ENCODE measurements around the gene NXPH3.

Gene NXPH3

DNA sequence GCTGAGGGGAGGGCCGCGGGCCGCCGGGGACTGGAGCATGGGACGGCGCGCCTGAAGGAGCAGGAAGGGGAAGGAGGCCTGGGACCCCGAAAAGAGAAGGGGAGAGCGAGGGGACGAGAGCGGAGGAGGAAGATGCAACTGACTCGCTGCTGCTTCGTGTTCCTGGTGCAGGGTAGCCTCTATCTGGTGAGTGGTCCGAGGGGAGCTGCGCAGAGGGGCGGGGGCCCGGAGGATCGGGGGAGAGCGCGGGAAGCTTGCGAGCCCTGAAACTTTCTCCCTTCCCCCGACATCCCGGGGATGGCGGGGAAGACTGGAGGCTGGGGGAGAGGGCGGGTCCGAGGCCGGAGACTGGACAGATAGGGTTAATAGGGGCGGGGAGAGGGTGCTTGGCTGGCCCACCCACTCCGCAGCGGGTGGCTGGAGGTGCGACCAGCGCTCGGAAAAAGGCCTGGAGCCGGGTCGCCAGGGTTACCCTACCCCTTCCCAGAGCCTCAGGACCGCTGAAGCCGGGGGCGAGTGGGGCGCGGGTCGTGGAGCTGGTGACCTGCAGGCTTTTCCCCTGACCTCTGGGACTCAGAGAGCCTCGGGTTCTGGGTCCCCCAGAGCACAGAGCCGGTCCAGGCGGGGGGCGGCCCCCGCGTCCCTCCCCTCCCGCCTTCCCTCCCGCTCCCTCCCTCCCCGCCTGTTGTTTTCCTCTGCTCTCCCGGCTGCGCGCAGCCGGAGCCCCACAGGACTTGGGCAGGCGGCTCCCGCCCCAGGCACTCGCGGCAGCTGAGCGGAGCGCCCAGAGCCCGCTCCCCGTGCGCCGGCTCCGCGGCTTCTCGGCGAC, 631 bp downstream of the NXPH3 start:
- DNase-seq, result no peak

DNA sequence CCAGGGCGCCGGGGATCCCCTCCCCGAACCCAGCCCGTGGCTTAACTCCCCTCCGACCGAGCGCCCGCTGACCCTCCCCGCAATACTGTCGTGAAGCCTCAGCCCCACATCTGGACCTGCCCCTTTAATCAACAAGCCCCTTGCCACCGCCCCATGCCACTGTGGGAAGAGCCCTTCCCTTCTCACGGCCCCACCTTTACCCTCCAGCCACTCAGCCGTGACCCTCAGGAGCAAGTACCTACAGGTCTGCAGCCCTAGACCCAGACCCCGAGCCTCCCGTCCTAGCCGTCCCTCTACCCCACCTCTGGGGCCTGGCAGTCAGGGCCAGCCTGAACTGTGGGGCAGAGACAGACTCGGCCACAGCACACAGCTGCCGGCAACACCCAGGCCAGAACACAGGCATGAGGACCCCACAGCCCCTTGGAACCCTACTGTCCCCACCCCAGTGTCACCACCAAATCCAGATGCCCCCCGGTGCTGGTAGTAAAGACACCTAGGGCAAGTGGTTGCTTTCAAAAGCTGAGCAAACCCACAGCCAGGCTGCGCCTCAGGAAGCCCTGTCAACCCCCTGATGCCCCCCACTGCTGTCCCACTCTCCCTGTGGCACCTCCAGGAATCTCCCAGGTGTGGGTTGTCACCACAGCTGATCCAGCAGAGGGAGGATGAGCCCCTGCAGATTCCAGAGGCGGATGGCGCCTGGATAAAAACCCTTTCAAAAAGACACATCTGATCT, 1.4 kb downstream of the NXPH3 start:
- DNase-seq, result no peak

DNA sequence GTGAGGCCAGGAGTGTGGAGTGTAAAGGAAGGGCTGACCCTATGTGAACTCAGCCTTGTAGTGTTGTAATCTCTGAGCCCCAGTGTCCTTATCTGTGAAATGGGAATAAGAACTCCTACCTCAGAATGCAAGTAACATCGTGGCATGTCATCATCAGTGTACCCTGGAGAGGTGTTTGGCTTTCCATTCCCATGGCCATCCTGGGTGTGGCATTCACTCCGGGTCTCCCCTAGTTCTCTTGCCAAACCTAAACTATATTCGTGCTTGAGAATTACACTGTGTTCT, 1.9 kb downstream of the NXPH3 start:
- no peak for DNase-seq

DNA sequence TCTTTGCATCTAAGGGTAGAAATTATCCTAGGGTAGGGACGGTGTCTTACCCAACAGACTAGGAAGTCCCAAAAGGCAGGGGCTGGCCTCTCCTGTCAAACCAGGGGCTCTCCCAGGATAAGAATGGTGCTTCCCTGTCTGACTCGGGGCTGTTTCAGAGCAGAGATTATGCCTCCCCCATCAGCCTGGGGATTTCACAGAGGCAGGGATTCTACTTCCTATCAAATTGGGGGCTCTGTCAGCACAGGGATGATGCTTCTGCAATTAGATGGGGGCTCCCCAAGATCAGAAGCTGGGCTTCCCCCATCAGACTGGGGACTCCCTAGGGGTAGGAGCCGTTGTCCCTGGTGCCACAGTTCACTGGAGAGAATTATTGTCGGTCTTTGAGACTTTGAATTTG, 2.3 kb downstream of the NXPH3 start:
- DNase-seq, result no peak

DNA sequence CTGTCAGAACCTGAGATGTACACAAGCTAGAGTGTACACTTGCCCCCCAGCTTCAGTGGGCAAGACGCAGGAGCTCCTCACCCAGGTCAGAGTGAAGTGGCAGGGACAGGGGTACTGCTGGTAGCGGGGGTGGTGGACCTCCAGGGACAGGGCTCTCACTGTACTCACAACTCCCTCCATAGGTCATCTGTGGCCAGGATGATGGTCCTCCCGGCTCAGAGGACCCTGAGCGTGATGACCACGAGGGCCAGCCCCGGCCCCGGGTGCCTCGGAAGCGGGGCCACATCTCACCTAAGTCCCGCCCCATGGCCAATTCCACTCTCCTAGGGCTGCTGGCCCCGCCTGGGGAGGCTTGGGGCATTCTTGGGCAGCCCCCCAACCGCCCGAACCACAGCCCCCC, 2.7 kb downstream of the NXPH3 start:
- no peak for DNase-seq

DNA sequence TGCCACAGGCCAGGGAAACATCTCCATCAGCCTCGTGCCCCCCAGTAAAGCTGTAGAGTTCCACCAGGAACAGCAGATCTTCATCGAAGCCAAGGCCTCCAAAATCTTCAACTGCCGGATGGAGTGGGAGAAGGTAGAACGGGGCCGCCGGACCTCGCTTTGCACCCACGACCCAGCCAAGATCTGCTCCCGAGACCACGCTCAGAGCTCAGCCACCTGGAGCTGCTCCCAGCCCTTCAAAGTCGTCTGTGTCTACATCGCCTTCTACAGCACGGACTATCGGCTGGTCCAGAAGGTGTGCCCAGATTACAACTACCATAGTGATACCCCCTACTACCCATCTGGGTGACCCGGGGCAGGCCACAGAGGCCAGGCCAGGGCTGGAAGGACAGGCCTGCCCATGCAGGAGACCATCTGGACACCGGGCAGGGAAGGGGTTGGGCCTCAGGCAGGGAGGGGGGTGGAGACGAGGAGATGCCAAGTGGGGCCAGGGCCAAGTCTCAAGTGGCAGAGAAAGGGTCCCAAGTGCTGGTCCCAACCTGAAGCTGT, 3.4 kb downstream of the NXPH3 start:
- DNase-seq, result no peak

DNA sequence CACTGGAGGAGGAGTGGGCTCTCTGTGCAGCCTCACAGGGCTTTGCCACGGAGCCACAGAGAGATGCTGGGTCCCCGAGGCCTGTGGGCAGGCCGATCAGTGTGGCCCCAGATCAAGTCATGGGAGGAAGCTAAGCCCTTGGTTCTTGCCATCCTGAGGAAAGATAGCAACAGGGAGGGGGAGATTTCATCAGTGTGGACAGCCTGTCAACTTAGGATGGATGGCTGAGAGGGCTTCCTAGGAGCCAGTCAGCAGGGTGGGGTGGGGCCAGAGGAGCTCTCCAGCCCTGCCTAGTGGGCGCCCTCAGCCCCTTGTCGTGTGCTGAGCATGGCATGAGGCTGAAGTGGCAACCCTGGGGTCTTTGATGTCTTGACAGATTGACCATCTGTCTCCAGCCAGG, 3.9 kb downstream of the NXPH3 start:
- no peak for DNase-seq

DNA sequence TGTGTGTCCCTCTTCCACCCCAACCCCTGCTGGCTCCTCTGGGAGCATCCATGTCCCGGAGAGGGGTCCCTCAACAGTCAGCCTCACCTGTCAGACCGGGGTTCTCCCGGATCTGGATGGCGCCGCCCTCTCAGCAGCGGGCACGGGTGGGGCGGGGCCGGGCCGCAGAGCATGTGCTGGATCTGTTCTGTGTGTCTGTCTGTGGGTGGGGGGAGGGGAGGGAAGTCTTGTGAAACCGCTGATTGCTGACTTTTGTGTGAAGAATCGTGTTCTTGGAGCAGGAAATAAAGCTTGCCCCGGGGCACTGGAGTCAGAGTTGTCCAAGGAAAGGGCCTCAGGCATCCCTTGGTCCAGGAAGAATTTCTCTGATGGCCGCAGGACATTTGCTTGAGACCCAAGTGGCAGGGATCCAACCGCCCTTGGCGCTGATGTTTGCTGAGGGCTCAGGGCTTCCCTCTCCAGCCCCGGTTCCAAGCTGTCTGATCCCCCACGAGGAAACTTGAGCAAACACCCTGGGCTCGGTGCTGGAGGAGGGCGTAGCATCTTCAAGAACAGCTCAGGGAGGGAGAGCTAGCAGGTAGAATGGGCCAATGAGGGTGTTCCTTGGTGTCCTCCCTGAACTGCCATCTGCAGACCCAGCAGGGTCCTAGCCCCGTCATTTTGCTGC, 4.5 kb downstream of the NXPH3 start:
- DNase-seq, result no peak

DNA sequence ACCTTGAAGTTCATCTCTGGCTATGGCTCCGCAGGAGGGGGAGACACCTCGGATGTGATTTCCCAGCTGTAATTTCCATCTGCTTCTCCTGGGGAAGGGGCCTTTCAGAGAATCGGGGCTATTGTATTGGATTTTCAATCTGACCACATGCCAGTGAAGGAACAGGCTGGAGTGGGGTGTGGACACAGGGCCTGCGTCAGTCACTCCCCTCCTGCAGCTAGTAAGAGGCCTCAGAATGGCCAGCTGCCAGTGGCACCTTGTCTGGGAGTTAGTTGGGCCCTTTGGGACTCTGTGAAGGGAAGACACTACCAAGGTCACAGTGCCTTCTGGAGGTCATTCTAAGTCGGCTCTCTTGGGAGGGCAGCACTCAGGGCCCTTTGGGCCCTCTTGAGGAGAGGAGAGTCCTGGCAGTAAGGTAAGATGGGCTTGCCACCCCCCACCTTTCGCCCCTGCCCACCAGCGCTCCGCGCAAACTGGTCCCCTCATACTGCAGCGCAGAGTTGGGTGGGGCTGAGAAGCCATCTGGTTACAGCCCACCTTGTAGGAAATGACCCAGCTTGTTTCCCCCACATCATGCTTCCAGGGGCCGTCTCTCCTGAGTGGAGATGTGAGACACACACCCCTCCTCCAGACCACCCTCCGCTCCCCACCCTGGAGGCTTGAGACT, 5.4 kb downstream of the NXPH3 start:
- no peak for DNase-seq

DNA sequence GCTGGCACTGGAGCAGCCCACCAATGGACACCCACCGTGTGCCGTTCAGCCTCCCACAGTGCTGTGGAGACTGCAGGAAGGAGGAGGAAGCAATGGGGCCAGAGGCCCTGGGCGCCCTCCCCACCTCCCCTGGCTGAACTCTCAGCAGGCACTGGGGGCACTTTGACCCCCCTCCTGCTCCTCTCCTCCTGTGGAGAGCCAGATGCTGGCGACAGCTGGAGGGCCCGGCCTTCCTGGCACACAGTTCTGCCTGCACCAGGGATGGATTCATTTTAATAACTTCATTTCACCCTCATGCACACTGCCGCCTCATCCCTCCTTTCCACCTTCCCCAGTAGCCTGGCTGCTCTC, 6.0 kb downstream of the NXPH3 start:
- DNase-seq, result no peak

DNA sequence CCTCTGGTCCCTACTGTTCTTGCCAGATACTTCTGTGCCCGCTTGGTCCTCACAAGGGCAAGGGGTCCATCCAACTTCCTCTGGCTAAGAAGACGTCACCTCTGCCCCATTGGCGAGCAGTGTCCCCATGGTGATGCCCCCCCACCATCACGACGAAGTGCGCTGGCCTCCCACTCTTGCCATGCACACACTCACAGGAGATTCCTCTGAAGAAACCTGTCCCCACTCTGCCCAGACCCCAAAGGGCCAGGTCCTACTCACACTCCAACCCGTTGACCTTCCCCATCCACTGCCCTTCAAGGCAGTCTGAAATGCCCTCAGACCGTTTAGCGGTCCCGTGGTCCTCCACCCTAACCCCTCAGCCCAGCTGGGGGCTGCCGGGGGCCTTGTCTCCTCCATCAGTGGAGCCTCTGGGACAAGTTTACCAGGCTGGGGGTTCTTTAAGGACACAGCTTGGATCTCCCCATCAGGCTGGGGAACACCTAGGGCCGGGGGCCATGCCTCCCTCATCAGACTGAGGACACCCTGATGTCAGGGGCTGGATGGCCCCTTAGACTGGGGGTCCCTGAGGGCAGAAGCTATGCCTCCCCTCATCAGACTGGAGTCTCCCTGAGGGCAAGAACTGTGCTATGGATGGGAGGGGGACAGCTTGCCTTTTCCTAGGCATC, 6.5 kb downstream of the NXPH3 start:
- DNase-seq, result no peak

DNA sequence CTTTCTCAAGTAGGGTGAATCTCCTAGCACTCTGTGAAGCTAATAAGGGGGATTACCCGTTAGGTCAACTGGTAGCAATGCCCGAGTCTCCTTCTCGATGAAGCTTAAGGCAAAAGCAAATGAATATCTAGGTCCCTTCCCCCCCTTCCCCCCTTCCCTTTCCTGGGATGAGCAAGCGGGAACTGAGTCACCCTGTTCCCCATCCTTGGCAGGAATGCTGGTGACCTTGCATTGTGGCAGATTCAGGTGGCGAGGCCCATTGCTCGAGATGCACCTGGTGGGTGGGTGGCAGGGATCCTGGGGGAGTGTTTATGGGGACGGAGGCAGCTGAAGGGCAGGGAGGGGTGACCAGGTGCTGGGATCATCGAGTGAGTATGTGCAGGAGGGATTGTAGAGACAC, 7.1 kb downstream of the NXPH3 start:
- no peak for DNase-seq

DNA sequence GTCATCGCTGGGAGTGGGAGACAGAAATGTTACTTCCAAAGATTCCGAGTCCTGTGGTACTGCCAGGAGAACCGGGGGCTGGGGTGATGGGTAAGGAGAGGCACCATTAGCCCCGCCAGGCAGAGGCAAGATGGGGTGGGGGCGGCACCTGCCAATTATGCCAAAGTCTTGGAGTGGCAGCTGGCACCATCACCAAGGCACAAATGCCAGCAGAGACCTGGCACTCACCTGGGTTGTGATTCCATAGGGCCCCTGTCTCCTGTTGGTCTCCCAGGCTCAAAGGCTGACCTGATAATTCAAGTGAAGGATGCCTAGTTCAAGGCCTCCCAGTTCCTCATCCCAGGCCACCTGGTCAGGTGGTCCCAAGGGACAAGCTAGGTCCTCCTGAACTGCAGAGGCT, 7.6 kb downstream of the NXPH3 start:
- no peak for DNase-seq

DNA sequence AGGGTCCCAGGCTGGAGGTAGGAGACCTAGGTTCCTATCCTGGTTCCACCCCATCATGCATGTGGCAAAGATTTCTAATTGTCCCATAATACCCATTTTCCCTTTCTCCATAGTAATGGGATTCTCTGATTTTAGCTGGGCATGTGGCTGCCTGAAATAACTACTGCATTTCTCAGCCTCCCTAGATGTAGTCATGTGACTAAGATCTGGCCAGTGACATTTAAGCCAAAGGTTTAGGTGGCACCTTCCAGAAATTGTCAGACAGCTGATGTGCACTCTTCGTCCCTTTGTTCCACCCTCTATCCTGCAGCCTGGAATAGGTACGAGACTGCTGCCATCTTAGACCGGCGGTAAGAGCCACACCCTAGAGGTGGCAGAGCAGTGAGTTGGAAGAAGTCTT, 8.2 kb downstream of the NXPH3 start:
- DNase-seq, result no peak

DNA sequence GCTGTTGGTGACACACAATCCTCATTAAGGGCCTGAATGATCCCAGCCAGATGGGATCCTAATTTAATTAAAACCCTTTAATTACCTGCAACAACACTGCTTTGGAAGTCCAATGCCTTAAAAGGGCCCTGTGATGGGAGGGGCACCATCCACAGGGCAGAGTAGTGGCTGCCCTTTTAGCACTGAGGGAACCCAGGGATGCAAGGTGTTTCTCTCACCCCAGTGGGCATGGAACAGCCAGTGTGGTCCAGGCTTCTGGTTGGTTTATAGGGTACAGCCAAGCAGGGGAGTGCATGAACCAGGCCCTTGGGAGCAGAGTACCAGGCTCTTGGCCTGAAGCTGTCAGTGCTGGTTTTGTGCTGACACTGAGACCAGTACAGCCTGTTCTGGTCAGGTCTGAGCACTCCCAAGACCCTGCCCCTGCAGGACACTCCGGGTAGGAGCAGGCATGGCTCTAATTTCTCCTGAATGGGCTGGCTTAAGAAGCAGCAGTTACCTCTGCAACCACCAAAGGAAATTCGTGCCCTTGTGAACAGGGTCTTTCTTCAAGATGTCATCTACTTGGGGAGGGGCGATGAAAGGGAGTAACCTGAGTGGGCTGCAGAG, 9.9 kb downstream of the NXPH3 start:
- no peak for DNase-seq

DNA sequence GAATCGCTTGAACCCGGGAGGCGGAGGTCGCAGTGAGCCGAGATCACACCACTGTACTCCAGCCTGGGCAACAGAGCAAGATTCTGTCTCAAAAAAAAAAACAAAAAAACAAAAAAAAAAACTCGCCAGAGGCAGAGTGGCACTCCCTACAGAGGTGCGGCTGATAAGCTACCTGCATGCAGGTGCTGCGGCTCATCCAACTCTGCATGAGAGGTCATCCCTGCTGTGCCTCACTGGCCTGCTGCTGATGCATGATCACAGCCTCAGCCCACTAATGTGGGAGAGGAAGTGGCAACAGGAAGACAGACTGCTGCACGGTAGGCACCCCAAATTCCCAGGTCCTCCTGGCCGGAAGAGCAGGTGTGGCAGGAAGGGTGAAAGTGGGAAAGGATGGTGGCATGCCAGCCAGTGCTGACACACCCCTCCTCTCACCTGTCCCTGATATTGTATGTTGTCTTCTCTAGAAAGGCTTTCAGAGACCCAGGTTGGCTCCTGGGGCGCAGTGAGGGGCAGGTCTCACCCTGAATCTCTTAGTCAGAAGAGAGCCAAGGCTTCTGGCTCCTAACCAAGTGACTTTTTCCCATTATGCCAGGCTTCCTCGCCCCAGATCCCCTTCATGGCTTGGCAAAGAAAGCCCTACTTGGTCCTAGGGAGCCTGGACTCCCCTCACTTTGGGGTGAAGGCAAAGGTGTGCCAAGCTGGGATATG, 11.8 kb downstream of the NXPH3 start:
- no peak for DNase-seq

DNA sequence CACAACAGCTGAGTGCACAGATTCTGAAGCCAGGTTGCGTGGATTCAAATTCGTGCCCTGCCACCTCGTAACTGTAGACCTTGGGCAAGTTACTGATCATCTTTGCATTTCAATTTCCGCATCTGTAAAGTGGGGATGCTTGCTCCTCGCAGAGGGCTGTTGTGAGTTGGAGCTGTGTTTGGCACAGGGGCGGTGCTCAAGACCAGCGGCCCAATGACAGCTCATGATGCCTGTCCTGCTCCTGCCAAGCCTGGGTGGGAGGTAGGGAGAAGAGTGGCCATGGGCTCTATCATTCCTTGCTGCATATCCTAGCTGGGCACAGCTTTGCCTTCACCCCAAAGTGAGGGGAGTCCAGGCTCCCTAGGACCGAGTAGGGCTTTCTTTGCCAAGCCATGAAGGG, 12.6 kb downstream of the NXPH3 start:
- no peak for DNase-seq

DNA sequence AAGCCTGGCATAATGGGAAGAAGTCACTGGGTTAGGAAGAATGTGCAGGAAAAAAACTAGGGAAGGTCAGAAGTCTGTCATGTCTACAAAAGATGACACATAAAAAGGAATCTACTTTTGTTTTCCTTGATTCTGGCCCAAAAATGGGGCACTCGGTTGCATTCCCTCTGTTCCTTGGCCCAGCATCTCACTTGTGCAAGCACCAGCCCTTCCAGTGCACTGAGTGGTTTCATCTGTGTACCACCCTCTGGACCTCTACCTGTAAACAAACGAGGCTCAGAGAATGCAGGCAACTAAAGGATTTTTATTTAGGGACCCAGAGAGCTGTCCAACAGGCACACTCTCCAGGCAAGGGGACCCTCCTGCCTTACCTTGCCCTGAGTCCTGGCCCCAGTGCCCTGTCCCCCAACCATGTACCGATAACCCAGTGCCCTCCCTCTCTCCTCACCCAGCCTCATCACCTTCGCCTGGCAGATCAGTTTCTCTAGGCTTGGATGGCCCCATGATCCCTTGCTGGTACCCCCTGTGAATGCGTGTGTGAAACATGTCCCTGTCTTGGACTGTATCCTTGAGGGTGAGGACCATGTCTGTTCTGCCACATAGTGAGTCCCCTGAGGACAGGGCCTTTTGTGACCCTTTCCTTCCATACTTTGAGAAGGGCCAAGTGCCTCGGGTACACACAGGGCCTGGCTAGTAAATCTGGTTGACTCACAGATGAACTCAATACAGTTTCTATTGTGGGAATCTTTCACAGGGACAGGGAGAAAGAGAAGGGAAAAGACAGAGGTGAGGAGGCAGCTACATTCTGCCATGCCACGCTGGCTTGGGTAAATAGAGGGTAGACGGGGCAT, 13.3 kb downstream of the NXPH3 start:
- no peak for DNase-seq

DNA sequence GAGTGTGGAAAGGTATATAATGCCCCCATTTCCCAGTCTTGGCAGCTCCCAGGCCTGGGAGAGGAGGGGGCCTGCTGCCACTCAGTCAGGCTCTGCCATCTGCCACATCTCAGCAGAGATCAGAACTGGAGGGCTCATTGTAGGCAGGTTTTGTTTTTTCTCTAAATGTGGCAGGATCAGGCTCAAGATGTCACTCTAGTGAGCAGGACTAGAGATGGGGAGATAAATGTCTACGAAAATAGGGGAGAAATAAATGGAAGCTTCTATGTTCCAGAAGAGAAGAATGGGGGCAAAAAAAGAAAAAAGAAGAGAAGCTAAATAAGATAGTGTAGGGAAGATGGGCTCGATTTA, 13.9 kb downstream of the NXPH3 start:
- DNase-seq, result no peak

DNA sequence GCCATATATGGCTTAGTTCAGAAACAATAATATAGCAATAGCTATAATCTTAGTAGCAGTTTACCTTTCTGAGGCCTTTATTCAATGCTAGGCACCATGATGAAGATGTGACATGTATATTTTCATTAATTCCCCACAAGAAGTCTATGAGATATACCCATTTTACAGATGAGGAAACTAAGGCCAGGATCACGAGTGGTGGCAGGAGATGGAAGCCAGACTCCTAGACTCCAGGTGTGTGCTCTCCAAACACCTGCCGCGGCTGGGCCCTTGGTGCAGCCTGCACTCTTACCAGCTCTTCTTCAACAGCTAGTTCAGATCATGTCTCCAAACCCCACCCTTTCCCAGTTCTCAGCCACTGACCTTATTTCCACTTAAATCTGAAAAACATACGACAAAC, 15.2 kb downstream of the NXPH3 start:
- no peak for DNase-seq

DNA sequence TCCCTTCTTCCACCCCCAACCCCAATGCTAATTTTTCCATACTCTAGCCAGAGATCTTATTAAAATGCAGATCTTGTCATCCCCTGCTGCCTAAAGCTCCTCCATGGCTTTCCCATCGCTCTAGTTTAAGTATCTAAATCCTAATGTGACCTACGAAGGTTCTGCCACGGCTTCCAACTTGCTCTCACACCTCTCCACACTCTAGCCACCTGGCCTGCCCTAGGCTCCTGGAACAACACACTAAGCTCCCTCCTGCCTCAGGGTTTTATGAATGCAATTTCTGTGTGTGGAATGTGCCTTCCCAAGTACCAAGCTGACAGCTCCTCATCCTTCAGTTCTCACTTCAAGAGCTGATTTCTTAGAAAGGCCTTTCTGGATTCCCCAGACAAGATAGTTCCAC, 16.6 kb downstream of the NXPH3 start:
- DNase-seq, result no peak
